Breast epithelium (tissue), 4 donors: ENCODE results near the gene ZNF497. TPM values are rescaled to one million over a fixed set of nuclear protein-coding genes. Genes with fewer than 3 reads are reported as not detected.

Experiments
- DNase-seq, 2 donors: peaks; one replicate each; pipeline ENCODE4 v3.0.0-alpha.2; 2019; ENCODE audit warnings: low spot score in 2 of 2
- H3K27ac ChIP-seq, 2 donors: fragments of 200-600 bp; sonication (generic) in 1 of 2; one replicate each; pipeline ENCODE4 v1.5.1; 2016 to 2019; ENCODE audit warnings: mild to moderate bottlenecking in 1 of 2
- H3K27me3 ChIP-seq, 2 donors: fragments of 200-600 bp; sonication (generic) in 1 of 2; one replicate each; pipeline versions ENCODE4 v1.5.1 to v1.6.0; 2017 to 2019; ENCODE audit warnings: control low read depth in 1 of 2, mild to moderate bottlenecking in 1 of 2
- H3K36me3 ChIP-seq: fragments of 200-600 bp; one replicate; pipeline ENCODE4 v1.5.1; 2019
- H3K4me1 ChIP-seq, 2 donors: fragments of 200-600 bp; sonication (generic); one replicate each; pipeline ENCODE4 v1.5.1; 2016 to 2019; ENCODE audit warnings: control low read depth in 1 of 2
- H3K4me3 ChIP-seq, 3 donors: fragments of 200-600 bp; sonication (generic); 1 replicate in 2 of 3; 2 replicates in 1 of 3; pipeline ENCODE4 v1.5.1; 2016 to 2019; ENCODE audit warnings: mild to moderate bottlenecking in 3 of 3, moderate library complexity in 2 of 3
- H3K9me3 ChIP-seq, 2 donors: fragments of 200-600 bp; sonication (generic) in 1 of 2; one replicate each; pipeline ENCODE4 v1.5.1; 2016 to 2019; ENCODE audit warnings: control low read depth in 1 of 2
- POLR2A ChIP-seq: fragments of 450-650 bp; IDR thresholded peaks from one replicate; pipeline ENCODE4 v1.6.1; 2016; ENCODE audit warnings: antibody characterized with exemption, mild to moderate bottlenecking, moderate library complexity
- POLR2AphosphoS5 ChIP-seq, 3 donors: sonication (generic); formaldehyde crosslinking; IDR thresholded peaks; one replicate each; pipeline ENCODE4 v1.6.1; 2017; ENCODE audit warnings: antibody characterized with exemption in 3 of 3
- intact Hi-C: fragments of 100-400 bp; cut with DNase I; formaldehyde crosslinking; loops from one replicate; pipeline ENCODE4 v1.15.1; 2023; ENCODE audit warnings: low total_unique reads
- total RNA-seq, 3 donors: library from RNA; depleted of rRNA; stranded (reverse); fragments of >200 nt; gene quantifications; one replicate each; pipeline ENCODE4 v1.1.0, GENCODE V29; 2016
- TF ChIP-seq, protein P1 (sequence below), 3 donors: fragments of 450-650 bp; IDR thresholded peaks; one replicate each; pipeline ENCODE4 v1.5.1; 2016 to 2017; ENCODE audit warnings: antibody characterized with exemption in 3 of 3, mild to moderate bottlenecking in 3 of 3, moderate library complexity in 3 of 3

The ZNF497 gene
- total RNA-seq, 3 donors from 2014 or later, result 0.80 to 5.3 (median 3.6) TPM

DNA sequence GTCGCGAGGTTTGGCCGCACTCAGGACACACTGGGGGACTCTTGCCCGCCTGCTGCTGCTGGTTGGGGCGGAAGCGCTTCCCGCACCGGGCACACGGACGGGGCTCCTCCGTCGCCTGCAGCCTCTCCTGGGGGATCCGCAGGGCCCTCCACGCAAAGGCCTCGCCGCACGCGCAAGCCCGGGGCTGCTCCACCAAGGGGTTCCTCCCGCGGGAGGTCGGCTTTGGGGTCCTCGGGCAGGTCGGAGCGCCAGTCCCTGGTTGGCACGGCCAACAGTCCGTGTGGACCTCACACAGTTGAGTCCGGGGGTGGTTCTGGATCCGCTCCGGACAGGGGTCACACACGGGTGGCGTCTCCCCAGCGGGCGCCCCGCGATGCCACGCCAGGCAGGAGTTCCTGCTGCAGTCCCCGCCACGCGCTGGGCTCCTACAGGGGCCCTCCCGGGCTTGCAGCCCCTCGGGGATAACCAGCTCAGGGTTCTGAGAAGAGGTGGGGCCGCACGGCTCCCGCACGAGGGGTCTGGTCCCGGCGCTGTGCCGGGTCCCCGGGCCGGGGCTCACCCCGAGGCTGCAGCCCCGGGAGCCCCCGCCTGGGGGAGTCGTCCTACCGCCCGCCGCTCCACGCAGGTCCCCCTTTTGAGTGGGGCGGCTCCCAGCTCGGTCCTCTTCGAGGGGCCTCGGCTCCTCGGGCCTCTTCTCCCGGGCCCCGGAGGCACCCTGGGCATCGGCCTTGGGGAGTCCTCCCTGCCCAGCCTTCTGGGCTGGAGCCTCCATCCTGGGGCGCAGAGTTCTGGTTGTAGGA lies 6.2 kb upstream of the ZNF497 start:
- H3K27ac ChIP-seq, result no peak overlapping the region
- H3K4me3 ChIP-seq, result no peak overlapping the region
- TF ChIP-seq POLR2AphosphoS5 (IDR thresholded peaks at IDR 0.05), result no peak
- TF ChIP-seq POLR2A, result no peak
- TF ChIP-seq, protein P1, sequence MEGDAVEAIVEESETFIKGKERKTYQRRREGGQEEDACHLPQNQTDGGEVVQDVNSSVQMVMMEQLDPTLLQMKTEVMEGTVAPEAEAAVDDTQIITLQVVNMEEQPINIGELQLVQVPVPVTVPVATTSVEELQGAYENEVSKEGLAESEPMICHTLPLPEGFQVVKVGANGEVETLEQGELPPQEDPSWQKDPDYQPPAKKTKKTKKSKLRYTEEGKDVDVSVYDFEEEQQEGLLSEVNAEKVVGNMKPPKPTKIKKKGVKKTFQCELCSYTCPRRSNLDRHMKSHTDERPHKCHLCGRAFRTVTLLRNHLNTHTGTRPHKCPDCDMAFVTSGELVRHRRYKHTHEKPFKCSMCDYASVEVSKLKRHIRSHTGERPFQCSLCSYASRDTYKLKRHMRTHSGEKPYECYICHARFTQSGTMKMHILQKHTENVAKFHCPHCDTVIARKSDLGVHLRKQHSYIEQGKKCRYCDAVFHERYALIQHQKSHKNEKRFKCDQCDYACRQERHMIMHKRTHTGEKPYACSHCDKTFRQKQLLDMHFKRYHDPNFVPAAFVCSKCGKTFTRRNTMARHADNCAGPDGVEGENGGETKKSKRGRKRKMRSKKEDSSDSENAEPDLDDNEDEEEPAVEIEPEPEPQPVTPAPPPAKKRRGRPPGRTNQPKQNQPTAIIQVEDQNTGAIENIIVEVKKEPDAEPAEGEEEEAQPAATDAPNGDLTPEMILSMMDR (IDR thresholded peaks at IDR 0.05), result no peak
- peaks cover 0 to 9% of the 10 kb centered on the region in 2 donors for H3K4me1 ChIP-seq
- H3K36me3 ChIP-seq, result no peaks in the 10 kb centered on the region
- DNase-seq, result no peak
- H3K27me3 ChIP-seq, result no peaks in the 10 kb centered on the region
- intact Hi-C loops, result no loop called here
- H3K9me3 ChIP-seq, result no peaks in the 10 kb centered on the region

DNA sequence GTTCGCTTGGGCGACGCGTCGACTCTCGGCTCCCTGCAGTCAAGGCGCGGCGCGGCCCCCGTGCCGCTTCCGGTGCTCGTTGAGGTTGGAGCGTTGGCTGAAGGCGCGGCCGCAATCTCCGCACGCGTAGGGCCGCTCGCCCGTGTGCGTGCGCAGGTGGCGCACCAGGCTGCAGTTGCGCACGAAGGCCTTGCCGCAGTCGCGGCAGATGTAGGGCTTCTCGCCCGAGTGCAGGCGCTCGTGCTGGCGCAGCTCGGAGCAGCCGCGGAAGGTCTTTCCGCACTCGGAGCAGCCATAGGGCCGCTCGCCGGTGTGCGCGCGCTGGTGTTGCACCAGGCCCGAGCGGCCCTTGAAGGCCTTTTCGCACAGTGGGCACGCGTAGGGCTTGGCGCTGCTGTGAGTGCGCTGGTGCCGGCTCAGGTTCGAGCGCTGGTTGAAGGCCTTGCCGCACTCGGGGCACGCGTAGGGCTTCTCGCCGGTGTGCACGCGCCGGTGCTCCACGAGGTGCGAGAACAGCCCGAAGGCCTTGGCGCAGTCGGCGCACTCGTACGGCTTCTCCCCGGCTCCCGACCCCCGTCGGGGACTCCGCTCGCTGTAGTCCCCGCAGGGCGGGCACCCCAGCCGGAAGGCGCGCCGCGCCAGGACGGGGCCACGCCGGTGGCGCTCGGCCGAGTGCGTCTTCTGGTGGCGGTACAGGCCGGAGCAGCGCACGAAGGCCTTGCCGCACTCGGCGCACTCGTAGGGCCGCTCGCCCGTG lies 5.3 kb upstream of the ZNF497 start:
- H3K27ac ChIP-seq, result no peak overlapping the region
- intact Hi-C loops, result no loop called here
- DNase-seq, result no peak
- H3K4me3 ChIP-seq, result no peak overlapping the region
- TF ChIP-seq POLR2A (no peak), POLR2AphosphoS5 (IDR thresholded peaks at IDR 0.05) (no peak)
- TF ChIP-seq, protein P1 (IDR thresholded peaks at IDR 0.05), result no peak
- H3K27me3 ChIP-seq, result no peaks in the 10 kb centered on the region
- peaks cover 0 to 3% of the 10 kb centered on the region in 2 donors for H3K4me1 ChIP-seq
- H3K36me3 ChIP-seq, result no peaks in the 10 kb centered on the region
- no peaks in the 10 kb centered on the region for H3K9me3 ChIP-seq

DNA sequence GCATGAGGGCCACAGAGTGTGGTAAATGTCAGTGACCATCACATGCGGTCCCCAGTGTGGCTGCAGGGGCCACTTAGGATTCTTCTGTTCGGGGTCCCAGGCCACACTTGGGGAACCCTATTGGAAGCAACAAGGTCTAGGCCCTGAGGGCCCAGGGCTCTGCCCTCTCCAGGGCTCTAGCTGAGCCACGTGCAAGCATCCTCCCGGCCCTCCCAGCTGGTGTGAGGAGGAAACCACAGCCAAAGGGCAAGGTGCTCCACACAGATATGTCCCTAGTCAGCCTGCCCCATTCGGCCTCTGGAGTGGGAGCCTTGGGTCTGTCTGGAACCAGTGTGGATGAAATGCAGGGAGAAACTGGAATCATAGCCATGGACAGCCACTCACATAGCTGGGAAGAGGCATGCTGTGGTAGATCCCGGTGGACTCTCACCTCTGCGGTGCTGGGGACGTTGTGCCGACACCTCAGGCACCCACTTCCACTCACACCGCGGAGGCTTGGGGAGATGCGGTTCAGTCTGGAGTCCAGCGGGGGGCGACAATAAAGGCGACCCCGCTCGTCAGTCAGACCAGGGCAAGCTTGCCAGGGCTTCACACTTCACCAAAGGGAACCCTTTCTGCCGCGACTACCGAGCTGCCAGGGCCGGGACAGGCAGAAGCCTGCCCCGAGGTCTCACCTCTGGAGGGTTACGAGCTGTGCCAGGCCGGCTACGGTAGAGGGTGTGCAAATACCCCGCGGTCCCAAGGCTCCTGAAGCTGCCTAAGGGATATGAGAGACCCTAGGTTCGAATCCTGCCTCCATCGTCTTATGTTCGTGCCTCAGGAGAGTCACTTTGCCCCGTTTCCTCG lies 4.3 kb upstream of the ZNF497 start:
- intact Hi-C loops, result no loop called here
- Histone ChIP-seq H3K27ac (no peak overlapping the region), H3K27me3 (no peaks in the 10 kb centered on the region), H3K4me1 (no peaks in the 10 kb centered on the region), H3K4me3 (no peak overlapping the region), H3K9me3 (no peaks in the 10 kb centered on the region), H3K36me3 (no peaks in the 10 kb centered on the region)
- TF ChIP-seq, protein P1 (IDR thresholded peaks at IDR 0.05), result no peak
- TF ChIP-seq POLR2AphosphoS5 (IDR thresholded peaks at IDR 0.05), result no peak
- no peak for TF ChIP-seq POLR2A
- no peak for DNase-seq

DNA sequence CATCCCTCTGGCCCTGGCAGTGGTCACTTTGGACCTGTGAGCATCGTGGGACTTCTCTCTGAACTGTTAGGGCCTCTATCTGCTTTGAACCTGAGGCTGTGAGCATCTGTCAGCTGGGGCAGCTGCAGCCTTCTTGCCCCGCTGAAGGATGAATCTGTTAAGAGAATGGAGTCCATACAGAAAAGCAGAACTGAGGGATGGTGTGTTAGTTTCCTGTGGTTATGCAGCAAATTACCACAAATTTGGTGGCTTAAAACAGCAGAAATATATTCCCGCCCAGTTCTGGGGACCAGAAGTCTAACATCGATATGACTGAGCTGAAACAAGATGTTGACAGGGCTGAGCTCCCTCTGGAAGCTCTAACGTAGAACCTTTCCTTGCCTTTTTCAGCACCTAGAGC lies 1.6 kb upstream of the ZNF497 start:
- Histone ChIP-seq H3K36me3 (no peaks in the 10 kb centered on the region), H3K9me3 (no peaks in the 10 kb centered on the region), H3K27me3 (no peaks in the 10 kb centered on the region), H3K4me3 (no peak overlapping the region), H3K4me1 (no peaks in the 10 kb centered on the region), H3K27ac (no peak overlapping the region)
- intact Hi-C loops, result no loop called here
- DNase-seq, result no peak
- TF ChIP-seq, protein P1 (IDR thresholded peaks at IDR 0.05), result no peak
- TF ChIP-seq POLR2A, result no peak
- TF ChIP-seq POLR2AphosphoS5 (IDR thresholded peaks at IDR 0.05), result no peak
